HG03039 (cell line): ENCODE measurements around the gene KCNE1.

ENCODE experiments used
- ATAC-seq: cut with Tn5 transposase; IDR thresholded peaks from one replicate; pipeline ENCODE4 v1.9.1; 2021; ENCODE audit warnings: mild to moderate bottlenecking, moderate library complexity; ENCODE audit not compliant: unreplicated experiment

KCNE1 gene

DNA sequence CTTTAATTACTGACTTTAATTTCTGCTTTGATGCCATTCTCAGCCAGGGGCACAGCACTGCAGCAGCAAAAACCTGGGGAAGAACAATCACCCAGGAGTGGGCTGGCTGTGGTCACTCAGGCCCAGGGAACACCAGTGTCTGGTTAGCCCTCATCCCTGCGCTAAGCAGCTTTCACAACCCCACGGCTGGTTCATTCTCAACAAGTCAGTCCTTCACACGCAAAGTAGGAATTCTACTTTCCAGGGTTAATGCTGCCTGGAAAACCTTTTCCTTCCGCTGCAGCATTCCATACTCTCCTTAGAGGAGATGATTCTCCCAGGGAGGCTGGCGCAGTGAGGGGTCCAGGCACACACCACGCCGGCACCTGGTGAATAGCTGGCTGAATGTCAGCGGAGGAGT is 24.3 kb upstream of the KCNE1 start:
- ATAC-seq = no peak

DNA sequence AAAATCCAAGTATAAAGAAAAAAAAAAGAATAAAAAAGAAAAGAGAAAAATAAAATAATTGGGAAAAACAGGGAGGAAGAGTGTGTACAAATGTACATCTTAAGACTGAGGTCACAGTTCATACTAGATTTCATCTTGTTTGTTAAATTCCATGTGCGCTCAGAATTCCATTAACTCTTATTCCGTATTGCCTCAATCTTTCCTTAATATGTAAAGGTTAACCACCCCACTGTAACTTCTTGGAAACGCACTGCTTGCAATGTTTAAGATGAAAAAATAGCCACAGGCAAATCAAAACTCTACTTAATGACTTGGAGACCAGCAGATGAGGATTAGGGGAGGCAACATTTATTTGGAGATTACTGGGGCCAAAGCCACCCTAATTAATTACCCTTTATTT is 23.9 kb upstream of the KCNE1 start:
- no peak for ATAC-seq

DNA sequence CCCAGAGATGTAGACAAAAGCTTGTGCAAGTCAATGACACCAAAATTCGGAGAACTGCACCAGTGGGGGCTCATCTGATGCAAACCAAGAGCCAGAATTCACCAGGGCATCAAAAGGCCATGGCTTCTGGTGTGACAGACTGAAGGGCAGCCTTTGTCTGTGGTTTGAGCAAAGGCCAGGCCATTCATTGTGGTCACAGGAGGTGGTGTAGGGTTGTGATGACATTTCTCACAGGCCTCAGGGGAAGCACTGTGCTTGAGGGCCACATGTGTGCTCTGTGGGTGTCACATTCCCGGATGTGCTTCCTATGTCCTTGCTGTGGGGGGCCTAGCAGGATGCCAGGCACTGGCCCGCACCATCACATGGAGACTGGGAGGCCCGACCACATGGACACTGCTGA is 22.5 kb upstream of the KCNE1 start:
- no peak for ATAC-seq

DNA sequence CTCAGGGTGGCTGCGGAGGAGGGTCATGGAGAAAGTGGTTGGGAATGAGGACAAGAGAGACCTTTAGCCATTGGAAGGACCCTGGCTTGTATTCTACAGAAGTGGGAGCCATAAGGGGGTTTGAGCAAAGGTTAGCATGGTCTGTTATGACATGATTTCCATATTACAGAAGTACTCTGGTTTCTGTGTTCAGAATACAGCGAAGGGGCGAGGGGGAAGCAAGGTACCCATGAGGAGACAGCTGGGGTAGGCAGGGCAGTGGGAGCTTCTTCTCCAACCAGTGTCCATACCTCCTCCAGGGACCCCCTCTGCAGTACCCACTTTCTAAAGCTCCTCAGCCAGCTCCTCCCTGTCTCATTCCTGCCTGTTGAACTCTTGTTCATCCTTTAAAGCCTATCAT is 21.9 kb upstream of the KCNE1 start:
- ATAC-seq = no peak

DNA sequence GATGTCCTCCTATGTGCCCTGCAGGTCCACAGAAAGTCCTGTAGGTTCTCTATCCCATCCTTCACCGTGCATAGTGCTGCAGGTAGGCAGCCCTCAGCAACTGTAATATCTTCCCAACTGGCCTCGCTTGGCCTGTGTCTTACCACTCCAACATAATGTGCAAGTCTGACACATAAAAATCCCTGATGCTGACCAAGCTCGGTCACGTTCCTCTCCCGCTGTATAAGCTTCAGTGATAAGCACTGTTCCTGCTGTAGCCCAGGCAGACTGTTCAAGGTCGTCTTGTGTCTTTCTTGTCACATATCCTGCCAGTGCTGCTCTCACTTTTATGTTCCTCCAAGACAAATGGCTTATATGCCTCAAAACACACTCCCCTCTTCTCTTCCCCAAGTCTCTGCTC is 19.4 kb upstream of the KCNE1 start:
- no peak for ATAC-seq

DNA sequence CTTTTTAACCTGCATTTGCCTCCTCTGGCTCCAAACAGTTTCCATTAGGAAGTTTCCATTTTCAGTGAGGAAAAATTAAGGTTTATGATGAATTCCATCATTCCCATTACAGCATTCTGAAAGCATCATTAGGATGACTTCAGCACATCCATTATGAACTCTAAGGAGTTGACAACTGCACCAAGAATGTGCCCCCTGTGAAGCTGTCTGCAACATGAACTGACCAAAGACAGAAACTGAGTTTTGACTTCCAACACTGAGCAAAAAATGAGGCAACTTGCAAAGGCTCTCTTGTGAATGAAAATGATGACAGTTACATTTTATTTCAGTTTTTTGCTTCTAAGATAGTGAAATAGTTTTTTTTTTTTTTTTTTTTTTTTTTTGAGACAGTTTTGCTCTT is 18.3 kb upstream of the KCNE1 start:
- ATAC-seq = no peak

DNA sequence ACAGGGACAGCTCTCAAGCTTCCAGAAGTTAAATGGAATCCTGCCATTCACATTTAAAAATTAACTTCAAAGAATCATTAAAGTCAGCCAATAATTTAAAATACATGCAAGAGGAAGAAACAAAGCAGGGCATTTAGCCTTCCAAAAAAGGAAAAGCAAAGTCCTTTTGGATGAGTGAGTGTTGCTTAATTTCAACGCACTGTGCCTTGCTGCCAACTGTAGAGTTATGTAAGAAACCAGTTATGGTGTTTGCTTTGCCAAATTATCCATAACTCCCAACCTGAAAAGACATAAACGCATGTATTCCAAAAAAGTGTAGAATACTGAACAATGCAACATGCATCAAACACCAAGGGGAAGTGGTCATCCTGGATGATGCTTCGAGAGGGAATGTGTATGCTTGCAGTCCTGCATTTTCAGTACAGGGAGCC is 16.1 kb upstream of the KCNE1 start:
- no peak for ATAC-seq

DNA sequence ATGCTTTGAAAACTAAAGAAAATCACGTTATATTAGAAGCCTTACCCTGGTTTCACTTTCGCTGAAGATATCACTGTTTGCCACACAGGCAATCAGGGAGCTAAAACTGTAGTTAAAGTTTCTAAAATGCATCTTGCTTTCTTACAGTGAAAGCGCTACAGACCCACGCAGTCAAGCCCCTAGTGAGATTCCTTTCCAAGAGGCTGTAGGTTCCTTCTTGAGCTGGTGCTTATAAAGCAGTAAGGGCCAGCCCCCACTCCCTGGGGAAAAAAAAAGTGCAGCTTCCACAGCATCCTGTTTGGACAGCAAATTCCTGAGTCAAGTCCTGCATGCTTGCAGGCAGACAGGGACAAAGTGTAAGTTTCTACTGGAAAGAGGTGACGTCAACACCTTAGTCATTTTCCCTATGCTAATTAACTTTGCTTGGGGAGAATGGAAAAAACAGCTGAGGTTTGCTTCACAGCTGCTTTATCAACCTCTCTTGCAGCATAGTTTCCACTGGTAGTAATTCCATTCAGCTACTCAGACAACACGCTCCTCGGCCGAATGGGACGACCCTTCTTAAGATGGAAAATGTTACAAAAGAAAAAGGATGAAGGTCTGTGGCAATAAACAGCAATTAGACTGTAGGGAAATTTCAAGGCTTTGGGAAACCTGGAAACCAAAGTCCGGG is 14.7 kb upstream of the KCNE1 start:
- no peak for ATAC-seq

DNA sequence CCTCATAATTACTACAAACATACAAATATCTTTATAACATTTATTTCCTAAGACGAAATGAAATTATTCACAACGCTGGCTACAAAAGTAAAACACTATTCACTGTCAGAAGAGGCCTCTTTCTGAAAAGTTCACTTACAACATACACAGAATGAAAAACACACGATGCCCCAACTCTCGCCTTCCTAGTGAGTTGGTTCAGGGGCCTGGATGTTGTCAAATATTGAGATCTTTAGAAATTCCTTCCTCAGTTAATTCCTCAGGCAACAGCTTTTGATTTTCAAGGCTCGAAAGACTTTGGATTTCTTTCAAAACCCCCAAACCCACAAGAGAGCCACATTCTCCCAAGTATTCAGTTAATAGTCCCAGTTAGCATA is 14.2 kb upstream of the KCNE1 start:
- no peak for ATAC-seq

DNA sequence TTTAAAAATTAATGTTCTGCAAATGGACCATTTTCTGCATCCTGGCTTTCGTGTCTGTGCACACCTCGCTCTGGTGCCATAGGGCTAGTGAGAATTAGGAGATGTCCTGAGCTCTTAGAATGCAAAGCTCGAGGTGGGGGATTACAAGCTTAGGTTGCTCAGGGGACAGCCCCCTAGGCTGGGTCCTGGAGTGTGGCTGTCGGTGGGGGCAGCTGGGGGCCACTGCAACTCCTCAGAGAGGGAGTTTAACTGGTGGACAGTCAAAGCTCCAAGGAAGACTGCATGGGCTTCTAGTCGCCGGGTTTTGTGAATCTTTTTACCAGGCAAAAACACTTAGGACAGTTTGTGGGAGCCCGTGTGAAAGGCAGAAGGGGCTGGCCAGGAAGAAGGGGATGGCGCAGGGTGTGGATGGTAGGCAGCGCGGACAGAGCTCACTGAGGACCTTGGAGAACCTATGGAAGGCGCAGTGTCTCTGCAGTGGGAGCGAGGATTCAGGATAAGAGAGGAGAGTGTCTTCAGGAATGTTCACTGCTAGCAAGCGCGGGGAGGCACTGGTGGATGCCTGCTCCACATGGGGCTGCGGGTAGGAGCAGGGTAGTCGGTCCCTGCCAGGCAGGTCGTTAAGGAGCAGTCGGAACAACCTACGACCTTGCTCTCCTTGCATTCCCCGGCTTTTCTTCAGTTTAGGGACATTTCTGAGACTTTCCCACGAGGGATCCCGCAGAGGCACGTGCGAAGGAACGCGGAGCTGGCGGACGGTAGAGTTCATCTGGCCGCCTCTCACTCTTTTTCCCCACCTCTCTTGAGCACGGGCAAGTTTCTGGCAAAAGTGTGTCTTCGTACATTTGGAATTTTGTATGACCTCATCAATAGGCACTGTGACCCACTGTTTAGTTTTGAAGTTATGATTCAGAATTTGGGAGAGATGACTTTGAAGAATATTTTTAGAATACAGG is 12.9 kb upstream of the KCNE1 start:
- no peak for ATAC-seq

DNA sequence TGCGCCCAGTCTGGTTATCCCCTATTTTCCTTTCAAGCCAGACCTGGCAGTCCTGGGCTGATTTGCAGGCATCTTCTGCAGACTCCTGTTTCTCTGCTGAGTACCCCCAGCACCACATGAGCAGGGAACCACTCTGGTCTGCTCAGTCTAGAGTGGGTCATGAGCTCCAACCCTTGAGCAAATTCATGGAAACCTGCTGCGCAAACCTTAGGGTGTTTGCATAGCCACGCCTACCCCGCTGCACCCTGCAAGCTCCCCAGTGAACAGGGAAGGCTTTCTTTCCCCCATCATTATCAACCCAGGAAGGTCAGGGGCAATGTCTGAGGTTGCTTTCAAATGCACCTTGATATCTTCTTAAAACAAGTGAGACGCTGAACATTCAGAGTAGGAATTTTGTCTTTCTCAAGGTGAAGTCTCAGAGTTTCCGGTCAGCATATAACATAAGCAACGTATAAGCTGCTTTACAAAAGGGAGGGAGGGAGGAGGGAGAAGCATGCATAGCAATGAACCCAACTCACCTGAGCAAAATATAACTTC is 11.1 kb upstream of the KCNE1 start:
- ATAC-seq = no peak

DNA sequence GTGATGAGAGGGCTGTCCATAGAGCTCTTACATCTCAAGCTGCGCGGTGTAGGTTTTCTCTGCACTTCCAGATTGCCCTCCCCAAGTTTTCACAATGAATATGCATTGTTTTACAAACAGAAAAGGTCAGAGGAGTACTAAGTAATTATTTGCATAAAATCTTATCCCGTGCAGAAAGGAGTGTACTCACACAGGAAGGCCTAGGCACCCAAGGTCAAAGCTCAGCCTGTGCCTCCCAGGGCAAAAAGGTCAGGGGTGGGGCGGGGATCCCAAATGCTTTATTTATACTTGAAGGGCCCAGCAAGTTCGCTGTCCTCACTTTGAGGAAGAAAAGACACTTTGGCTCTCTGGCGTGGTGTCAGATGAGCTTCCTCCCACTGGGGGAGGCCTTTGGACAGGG is 10.3 kb upstream of the KCNE1 start:
- ATAC-seq = no peak

DNA sequence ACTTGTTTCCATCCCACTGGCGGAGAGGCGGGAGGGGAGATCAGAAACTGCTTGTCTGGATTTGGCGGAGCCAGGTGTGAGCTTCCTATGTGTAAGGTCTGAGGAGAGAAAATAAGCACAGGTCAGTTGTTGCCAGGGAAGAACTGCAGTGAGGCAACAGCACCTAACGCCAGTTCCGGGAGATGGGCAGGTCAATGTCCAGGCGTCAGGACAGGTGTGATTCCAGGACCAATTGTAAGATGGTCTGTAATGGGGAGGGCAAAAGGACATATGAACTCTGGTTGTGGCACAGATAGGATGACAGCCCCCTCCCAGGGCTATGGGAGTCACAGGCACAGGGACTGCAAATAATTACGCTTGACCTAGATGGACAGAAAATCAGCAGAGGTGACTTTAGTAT is 9.6 kb upstream of the KCNE1 start:
- ATAC-seq = no peak

DNA sequence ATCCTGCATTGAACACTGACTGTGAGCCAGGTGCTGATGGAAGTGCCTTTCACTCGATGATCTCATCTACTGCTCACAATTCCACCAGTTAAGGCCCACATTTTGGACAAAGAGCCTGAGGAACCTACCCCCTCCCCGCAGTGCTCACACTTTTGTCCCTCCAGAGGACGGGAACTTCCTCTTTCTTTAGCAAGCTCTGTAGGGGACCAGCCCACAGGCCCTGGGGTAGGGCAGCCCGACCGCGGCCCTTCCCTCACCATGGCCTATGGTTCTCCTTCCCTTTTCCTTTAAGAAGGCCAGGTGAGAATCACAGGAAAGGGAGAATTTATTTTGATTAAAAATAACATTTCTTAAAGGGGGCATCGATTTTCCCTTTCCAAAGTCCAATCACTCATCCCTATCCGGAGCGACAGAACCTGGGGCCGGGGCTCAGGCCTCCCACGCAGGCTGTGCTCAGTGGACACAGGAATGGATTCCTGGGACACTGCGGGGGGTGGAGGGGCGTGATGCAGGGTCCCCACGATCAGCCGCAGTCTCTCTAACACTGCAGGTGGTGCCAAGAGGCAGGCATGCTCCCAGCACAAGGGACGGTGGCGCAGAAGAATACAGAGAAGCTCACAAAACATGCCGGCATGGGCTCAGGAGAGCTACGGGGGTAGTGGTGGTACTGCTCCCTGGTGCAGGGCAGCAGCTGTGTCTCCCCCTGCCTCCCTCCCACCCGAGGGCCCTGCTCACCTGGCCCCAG is 8.9 kb upstream of the KCNE1 start:
- no peak for ATAC-seq

DNA sequence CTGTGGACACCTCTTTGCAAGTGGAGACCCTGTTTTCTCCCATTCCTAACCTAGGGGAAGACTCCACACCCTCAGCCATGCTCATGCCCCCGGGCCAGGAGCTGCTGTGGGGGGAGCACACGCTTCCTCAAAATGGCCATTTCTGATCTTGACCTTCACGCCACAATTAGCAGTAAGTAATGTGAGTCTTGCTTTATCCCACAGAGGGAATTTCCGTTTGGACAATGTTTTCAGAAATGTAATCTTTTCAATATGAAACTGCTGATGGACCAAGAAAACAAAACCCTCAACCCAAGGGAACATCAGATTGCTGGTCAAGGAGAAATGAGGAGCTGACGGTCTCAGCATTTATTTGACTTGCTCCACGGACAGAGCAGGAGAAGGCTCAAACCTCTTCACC is 8.3 kb upstream of the KCNE1 start:
- ATAC-seq = no peak

DNA sequence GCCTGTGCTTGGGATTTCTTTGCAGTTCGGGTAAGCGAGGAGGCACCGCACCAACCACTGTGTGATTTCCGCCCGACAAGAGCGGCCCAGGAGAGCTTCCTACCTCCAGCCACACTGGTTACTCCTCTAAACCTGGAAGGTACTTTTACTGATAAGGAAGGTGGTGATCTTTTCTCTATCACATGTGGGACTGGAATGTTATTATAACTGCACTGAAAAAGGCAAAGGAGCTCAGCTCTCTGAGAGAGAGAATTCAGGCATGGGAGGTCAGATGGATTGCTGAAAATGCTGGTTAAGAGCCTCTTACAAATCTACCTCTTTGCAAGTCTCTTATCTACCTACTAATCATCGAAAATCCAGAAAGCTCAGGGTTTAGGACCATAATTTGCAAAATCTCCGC is 7.7 kb upstream of the KCNE1 start:
- ATAC-seq = no peak

DNA sequence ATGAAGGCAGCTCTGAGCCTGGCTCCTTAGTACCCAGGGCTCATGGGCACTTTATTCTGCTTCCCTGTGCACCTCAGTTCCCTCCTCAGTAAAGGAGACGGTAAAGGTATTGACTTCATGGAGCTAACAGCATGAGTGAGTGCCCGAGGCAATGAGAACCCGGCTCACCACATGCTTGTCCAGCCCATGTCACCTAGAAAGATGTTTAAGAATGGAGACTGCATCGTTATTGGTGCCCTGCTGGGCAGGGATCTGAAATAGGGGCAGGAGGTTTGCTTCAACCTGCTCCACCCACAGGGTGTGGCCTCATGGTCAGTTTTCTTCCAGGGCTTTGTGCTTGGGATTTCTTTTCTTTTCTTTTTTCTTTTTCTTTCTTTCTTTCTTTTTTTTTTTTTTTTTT is 7.0 kb upstream of the KCNE1 start:
- ATAC-seq = no peak

DNA sequence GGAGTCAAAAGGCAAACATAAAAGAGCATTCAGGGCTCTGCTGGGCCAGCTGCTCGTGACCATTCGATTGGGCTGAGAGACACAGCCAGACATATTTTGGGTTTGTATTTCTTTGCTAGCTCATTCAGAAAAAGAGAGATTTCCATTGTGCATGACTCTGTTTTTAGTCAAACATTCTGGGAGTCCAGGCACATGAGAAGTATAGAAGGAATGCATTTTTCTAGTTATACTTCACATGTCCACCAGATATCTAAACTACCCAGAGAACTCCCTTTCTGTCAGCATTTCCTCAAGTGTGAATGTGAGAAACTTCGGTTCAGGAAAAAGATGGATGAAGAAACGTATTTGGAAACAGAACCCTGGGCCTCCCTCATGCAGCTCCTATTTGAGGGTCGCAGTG is 6.3 kb upstream of the KCNE1 start:
- no peak for ATAC-seq

DNA sequence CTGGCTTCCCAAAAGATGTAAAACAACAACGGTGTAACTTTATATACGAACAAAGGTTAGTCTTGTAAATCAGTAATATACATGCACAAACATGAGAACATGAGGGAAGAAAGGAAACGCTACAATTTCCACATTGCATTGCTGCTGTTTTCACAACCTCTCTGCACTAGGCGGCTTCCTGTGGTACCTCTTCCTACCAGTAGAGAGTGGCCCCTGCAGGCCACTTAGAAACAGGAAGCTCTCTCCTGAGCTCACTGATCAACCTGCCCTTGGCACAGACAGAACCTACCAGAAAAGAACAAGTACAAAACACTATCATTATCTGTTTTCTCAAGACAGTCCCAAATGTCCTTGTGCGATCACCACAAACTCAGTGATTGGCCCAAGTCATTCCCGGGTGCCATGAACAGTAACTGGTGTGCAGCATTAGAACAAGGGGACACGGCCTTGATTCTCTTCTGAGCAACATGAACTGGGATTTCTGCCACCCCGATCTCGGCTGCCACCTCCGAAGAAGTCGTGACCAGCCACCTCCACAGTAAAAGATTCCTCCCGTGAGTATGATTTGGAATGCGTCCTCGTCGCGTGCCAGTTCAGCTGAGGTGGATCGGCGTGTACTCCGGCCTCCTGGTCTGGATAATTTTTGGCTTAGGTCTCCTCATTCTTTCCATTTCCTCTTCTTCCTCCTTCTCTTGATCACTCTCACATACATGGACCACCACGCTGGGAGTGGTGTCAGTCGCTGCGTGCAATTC is 5.7 kb upstream of the KCNE1 start:
- no peak for ATAC-seq

DNA sequence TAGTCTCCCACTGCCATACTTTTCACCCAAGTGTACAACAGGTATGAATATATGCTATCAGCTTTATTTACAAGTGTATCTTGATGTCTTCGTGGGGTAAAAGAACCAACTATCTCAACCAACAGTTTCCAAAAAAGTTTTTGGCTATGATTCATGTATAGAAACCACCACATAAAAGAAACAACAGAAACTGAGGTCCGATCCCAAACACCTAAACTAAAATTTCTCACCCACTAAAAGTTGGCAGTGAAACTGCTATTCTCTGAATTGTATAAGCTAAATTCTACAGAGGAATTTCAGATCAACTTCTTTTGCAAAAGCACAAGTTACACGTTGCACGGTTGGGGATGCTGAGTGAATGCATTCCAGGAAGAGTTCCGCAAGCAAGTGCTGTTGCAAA is 5.0 kb upstream of the KCNE1 start:
- ATAC-seq = no peak
